Fibroblast of the aortic adventitia (primary cell): ENCODE results near the gene RPS23. TPM values are rescaled to one million over a fixed set of nuclear protein-coding genes. Genes with fewer than 3 reads are reported as not detected.

Experiments
- DNase-seq: peaks from one replicate; pipeline ENCODE4 v3.0.0-alpha.2; 2010; ENCODE audit warnings: low read depth
- H3K4me3 ChIP-seq: 2 replicates; pipeline ENCODE4 v1.5.1; 2011; ENCODE audit warnings: low read depth, mild to moderate bottlenecking, control low read depth, low read length, moderate library complexity
- CTCF ChIP-seq: IDR thresholded peaks from 2 replicates; pipeline ENCODE4 v1.5.1; 2011; ENCODE audit warnings: mild to moderate bottlenecking, low read length, control low read depth, inconsistent platforms; ENCODE audit not compliant: insufficient read depth
- total RNA-seq: library from RNA; depleted of rRNA; stranded (reverse); fragments of >200 nt; gene quantifications from 2 replicates; pipeline ENCODE4 v1.2.3, GENCODE V29; 2012; ENCODE audit warnings: low replicate concordance

RPS23 gene
- total RNA-seq, 1 donor, result 4,809 TPM

- no peak overlapping the region for H3K4me3 ChIP-seq
- TF ChIP-seq CTCF, result no peak
- DNase-seq, result no peak
Measured at GRCh38 chr5:82291420-82291819, 13.3 kb upstream of the RPS23 start.

GRCh38 chr5:82290908-82291307, 12.8 kb upstream of the RPS23 start:
- no peak for DNase-seq
- H3K4me3 ChIP-seq, result no peak overlapping the region
- no peak for TF ChIP-seq CTCF

GRCh38 chr5:82290005-82290404, 11.9 kb upstream of the RPS23 start:
- H3K4me3 ChIP-seq, result no peak overlapping the region
- no peak for TF ChIP-seq CTCF
- no peak for DNase-seq

- TF ChIP-seq CTCF, result no peak
- DNase-seq, result no peak
- H3K4me3 ChIP-seq, result no peak overlapping the region
Measured at GRCh38 chr5:82287625-82288024, 9.5 kb upstream of the RPS23 start.

DNA sequence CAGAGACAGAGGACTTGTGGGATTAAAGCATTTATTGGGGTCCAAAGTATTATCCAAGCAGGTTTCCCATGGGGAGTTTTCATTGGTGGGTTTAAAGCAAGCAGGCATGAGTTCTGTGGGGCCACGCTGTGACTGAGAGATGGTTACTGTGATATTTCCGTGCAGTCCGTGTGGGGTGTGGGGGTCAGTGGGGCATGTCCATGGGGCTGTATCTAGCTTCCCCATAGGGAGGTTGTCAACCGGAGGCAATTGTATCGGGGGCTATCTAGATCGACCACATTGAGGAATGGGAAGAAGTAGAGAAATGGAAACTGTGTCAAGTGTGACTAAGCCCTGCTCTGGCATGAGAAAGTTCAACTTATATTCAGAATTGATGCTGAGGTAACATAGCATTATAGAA, 7.1 kb upstream of the RPS23 start:
- DNase-seq, result no peak
- no peak overlapping the region for H3K4me3 ChIP-seq
- no peak for TF ChIP-seq CTCF

DNA sequence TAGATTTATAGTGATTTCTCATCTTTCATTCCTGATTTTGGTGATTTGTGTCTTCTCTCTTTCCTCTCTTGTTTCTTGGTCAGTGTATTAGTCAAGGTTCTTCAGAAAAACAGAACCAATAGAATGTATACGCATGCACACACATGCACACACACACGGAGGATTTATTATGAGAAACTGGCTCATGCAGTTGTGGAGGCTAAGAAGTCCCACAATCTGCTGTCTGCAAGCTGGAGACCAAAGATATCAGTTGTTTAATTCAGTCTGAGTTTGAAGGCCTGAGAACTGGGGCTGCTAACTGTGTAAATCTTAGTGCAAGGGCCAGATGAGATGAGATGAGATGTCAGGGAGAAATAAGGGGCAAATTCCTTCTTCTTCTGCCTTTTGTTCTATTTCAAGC, 5.7 kb upstream of the RPS23 start:
- no peak overlapping the region for H3K4me3 ChIP-seq
- no peak for TF ChIP-seq CTCF
- no peak for DNase-seq

GRCh38 chr5:82278711-82279370, 687 bp upstream of the RPS23 start:
- no peak for TF ChIP-seq CTCF
- DNase-seq, result no peak
- H3K4me3 ChIP-seq, result peak overlapping the region; percentile 93
